GM21528 (cell line): Measurements from ENCODE around the gene AATK.

Source experiments
- ATAC-seq: cut with Tn5 transposase; IDR thresholded peaks from one replicate; pipeline ENCODE4 v1.9.1; 2021; ENCODE audit warnings: mild to moderate bottlenecking, moderate library complexity; ENCODE audit not compliant: unreplicated experiment, low FRiP score

The AATK gene, protein sequence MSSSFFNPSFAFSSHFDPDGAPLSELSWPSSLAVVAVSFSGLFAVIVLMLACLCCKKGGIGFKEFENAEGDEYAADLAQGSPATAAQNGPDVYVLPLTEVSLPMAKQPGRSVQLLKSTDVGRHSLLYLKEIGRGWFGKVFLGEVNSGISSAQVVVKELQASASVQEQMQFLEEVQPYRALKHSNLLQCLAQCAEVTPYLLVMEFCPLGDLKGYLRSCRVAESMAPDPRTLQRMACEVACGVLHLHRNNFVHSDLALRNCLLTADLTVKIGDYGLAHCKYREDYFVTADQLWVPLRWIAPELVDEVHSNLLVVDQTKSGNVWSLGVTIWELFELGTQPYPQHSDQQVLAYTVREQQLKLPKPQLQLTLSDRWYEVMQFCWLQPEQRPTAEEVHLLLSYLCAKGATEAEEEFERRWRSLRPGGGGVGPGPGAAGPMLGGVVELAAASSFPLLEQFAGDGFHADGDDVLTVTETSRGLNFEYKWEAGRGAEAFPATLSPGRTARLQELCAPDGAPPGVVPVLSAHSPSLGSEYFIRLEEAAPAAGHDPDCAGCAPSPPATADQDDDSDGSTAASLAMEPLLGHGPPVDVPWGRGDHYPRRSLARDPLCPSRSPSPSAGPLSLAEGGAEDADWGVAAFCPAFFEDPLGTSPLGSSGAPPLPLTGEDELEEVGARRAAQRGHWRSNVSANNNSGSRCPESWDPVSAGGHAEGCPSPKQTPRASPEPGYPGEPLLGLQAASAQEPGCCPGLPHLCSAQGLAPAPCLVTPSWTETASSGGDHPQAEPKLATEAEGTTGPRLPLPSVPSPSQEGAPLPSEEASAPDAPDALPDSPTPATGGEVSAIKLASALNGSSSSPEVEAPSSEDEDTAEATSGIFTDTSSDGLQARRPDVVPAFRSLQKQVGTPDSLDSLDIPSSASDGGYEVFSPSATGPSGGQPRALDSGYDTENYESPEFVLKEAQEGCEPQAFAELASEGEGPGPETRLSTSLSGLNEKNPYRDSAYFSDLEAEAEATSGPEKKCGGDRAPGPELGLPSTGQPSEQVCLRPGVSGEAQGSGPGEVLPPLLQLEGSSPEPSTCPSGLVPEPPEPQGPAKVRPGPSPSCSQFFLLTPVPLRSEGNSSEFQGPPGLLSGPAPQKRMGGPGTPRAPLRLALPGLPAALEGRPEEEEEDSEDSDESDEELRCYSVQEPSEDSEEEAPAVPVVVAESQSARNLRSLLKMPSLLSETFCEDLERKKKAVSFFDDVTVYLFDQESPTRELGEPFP (N-terminal part only)

DNA sequence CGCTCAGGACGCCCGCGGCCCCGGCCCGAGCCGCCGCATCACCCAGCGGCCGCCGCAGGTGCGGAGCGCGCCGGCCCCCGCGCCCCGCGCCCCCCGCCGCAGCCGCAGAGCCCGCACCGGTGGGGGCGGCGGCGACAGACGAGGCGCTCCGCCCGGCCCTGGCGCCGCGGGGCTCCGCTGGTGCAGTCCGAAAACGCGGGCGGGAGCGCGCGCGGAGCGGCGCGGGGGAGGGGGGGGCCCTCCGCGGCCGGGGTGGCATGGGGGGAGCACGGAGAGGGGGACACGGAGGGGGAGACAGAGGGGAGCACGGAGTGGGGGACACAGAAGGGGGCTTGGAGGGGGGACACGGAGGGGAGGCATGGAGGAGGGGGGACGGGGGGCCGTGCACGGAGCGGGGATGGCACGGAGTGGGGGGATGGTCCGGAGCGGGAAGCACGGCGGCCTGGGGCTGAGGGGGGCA, at the start of gene AATK:
Gene AATK, minus strand, starts transcription at position 189 of the 460 bp plus-strand sequence. CDS start 229 bp downstream, outside the sequence.
- ATAC-seq, result no peak

GRCh38 chr17:81213978-81214377, 48.0 kb upstream of the AATK start:
- ATAC-seq, result no peak

- no peak for ATAC-seq
Observed at GRCh38 chr17:81212365-81212764, 46.3 kb upstream of the AATK start.

GRCh38 chr17:81210868-81211267, 44.8 kb upstream of the AATK start:
- no peak for ATAC-seq

- ATAC-seq, result no peak
Observed at GRCh38 chr17:81210466-81210865, 44.4 kb upstream of the AATK start.

DNA sequence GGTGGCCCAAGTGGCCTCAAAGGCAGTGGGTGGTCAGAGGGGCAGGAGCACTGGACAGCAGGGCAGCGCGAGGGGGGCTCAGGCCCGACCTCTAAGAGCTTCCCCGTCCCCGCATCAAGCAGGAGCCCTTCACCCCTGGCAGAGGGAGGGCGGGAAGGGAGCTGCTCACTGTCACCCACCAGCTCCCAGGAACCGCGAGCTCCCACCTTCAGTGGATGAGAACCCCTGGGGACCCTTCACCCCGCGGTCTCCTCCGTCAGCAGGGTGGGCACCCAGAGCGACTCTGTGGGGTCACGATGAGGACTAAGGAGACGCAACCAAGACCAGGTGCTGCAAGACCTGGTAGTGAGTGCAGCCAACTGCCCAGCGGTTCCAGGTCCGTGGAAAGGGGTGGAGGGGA, 43.1 kb upstream of the AATK start:
- no peak for ATAC-seq

DNA sequence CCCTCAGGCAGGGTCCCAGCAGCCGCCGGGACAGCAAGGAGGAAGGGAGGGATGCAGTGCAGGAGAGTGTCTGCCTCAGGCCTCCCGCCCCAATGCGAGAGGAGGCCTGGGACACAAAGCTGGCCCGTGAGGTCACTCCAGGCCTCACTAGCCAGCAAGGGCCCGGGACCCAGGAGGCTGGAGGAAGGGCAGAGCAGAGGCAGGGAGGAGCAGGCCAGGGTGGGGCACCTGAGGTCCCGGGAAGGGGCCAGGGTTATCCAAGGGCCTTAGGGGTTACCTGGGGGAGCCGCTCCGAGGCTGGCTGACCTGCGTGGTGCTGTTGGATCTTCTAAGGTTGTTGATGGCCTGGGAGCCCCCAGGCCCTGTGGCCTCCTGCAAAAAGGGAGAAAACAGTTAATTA, 42.6 kb upstream of the AATK start:
- no peak for ATAC-seq

- ATAC-seq, result no peak
Observed at GRCh38 chr17:81207610-81208581, 41.9 kb upstream of the AATK start.

DNA sequence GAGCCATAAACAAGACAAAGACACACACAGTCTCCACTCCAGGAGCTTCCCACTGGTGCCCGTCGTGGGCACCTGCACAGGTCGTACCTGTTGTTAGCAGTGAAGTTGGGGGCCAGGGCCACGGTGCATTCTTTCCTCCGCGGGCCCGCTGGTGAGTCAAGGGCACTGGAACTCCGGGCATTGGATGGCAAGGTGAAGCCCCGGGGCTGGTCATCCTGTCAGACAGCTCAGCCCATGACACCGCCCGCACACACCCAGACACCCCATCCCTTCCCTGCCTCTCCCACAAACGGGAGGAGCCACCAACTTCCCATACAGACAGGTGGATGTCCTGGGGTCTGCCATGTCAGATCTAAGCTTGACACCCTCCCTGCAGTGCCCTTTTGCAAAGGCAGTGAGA, 40.6 kb upstream of the AATK start:
- no peak for ATAC-seq

DNA sequence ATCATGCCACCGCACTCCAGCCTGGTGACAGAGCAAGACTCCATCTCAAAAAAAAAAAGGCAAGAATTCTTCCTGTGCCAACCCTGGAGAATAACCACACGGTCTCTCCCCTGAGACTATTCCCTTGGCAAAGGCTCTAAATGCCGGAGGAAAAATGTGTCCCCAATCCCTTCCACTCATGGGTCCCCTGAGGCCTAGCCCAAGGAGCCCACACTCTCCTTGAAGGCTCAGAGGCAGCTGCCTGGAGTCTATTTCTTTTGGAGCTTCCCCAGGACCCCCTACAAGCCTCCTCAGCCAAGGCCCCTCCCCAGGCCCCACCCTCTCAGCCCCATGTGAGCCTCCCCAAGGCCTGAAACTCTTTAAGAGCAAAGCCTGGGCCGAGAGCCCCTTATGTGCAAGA, 40.1 kb upstream of the AATK start:
- ATAC-seq, result no peak

GRCh38 chr17:81204578-81204977, 38.6 kb upstream of the AATK start:
- ATAC-seq, result no peak

DNA sequence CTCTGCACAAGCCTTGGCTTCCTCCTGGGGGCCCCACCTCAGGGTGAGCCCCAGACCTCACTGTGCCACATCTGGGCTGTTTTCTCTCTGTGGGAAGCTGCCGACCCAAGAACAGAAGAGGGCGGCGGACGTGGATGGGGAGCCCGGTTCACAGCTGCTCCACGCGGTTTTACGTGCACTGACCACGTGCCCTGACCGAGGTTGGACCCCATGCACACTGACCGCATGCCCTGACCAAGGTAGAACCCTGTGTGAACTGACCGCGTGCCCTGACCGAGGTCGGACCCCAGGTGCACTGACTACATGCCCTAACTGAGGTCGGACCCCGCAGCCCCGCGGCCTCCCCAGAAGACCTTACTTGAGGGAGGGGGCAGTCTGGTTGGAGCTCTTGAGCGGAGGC, 37.1 kb upstream of the AATK start:
- no peak for ATAC-seq

DNA sequence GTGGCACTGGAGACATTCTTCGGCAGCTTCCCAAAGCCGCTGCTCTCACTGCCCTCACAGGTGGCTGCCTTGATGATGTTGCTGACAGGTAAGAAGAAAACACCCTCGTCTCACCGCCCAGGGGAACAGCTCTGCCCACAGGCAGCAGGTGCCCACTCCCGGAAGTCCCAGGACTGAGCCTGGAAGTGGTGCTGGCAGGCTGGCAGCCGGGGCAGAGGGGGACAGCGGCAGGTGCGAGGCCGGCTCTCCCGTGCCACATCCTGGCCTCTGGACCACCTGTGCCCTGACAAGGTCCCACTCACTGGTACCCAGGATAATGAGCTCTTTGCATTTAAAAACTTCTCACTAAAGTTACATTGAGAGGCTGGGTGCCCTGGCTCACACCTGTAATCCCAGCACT, 36.3 kb upstream of the AATK start:
- ATAC-seq, result no peak

DNA sequence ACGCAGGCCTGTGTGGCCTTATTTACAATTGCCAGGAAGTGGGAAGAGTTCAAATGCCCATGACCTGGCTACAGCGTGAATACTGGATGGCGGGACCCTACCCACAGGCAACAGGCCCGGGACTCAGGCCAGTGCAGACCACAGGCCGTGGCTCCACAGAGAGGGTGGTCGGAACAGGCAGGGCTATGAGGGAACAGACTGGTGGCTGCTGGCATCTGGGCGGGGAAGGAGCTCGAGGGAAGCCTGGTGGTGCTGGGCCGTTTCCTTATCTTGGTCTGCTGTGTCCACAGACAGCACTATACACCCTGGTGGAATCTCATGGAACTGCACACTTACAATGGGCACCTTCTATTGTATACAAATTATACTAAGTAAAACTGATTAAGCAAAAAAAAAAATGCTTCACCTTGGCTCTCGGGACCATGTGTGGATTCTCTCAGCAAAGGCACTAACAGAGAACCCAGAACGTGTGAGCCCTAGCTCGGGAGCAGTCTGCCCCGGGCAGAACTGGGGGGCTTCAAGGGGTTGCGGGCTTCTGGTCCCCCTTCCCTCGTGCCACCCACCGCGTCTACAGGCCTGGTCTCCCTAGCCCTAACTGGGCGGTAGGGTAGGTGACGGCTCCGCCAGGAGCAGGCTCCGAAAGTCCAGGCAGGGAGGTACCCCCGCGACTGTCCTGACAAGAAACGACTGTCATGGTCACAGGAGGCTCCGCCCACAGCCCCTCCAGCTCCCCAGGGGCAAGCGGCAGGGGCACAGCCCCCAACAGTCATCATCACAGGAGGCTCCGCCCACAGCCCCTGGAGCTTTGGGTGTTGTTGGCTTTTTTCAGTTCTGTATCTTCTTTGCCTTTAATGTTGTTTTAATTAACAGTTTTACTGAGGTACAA, 34.9 kb upstream of the AATK start:
- no peak for ATAC-seq

GRCh38 chr17:81200201-81200600, 34.2 kb upstream of the AATK start:
- ATAC-seq, result no peak

GRCh38 chr17:81199482-81199830, 33.4 kb upstream of the AATK start:
- no peak for ATAC-seq

DNA sequence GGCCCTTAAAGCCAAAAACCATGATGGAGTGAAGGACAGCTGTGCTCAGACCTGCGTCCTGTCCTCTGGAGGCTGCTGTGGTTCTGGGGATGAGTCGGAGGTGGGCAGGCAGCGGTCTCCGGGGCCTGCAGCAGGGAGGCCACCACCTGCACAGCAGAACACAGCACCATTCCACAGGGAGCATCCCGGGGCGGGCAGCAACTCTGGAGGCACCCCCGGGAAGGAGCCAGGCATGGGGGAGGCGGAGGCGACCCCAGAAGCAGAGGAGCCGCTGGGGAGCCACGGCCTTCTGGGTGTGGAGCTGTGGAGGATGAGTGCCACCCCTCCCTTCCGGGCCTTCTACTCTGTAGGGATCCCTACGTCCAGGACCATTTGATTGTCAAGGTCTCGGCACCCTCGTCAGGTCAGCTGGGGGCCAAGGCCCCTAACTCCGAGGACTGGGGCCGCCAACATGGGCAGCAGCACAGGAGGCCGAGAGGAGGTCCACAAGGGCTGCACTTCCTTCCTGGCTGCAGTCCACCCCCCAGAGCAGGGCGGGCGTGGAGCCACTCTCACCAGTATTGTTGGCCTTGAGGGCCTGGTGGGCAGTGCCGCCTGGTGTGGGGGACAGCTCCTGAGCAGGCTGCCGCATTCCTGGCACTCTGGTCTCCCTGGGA, 32.9 kb upstream of the AATK start:
- ATAC-seq, result no peak

DNA sequence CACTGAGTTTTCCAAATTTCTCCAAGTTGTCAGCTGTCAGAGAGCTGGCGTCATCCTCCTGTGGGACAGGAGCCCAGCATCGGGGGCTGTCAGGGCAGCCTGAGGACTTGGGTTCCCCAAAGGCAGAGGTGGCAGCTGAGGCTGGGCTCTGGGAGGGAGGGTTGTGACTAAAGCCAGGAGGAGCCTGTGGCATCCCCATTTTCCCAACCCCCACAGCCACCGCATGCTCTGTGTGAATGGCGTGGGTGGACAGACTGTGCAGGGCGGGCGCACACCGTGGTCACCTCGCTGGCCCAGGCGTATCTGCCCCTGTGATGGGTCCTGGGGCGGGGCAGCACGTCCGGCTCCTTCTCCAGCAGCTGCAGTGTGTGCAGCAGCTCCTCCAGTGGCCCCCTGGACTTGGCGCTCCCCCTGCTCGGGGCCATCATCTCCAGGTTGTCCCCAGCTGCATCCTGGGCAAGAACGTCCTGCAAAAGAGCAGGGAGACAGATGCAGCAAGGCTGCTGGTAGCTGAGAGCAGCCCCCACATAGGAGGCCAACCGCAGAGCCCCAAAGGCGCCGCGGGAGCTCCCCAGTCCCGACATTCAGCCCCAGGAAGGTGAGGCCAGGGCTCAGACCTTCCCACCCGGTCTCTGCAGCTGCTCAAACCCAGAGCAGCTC, 31.9 kb upstream of the AATK start:
- ATAC-seq, result no peak
